Left ventricle myocardium inferior (tissue), 1 donor: Measurements from ENCODE around the gene MRPL38. TPM values are rescaled to one million over a fixed set of nuclear protein-coding genes. Genes with fewer than 3 reads are reported as not detected.

Experiments
- DNase-seq: peaks from one replicate; pipeline ENCODE4 v3.0.0-alpha.2; 2020
- H3K27ac ChIP-seq: fragments of 200-600 bp; replicated peaks from 2 replicates; pipeline ENCODE4 v1.8.0; 2021
- H3K27me3 ChIP-seq: fragments of 200-600 bp; 2 replicates; pipeline ENCODE4 v1.8.0; 2021; ENCODE audit warnings: low read depth
- H3K36me3 ChIP-seq: fragments of 200-600 bp; 2 replicates; pipeline ENCODE4 v1.8.0; 2021
- H3K4me1 ChIP-seq: fragments of 200-600 bp; 2 replicates; pipeline ENCODE4 v1.8.0; 2021
- H3K4me3 ChIP-seq: fragments of 200-600 bp; 2 replicates; pipeline ENCODE4 v1.8.0; 2021; ENCODE audit warnings: mild to moderate bottlenecking, moderate library complexity
- H3K9me3 ChIP-seq: fragments of 200-600 bp; replicated peaks from 2 replicates; pipeline ENCODE4 v1.8.0; 2021
- CTCF ChIP-seq: fragments of 200-600 bp; IDR thresholded peaks from 2 replicates; pipeline ENCODE4 v1.8.0; 2021; ENCODE audit warnings: antibody characterized with exemption, mild to moderate bottlenecking, borderline replicate concordance
- intact Hi-C: fragments of 100-400 bp; cut with micrococcal nuclease; formaldehyde crosslinking; loops from one replicate; pipeline ENCODE4 v1.11.0; 2022
- total RNA-seq: library from RNA; stranded (reverse); fragmentation: NEBNext Ultra II Directional; extraction: Animal tissue kit (Norgen Biotek cat#: 25700); gene quantifications from one replicate; pipeline ENCODE4 v1.2.1, GENCODE V29; 2021
- donor health status: DM: no; HTN: yes; CAD: no; lungs with severe emphysema.

The MRPL38 gene
- total RNA-seq, 1 donor from 2014 or later, result 104 TPM

GRCh38 chr17:75917917-75918445, 13.3 kb upstream of the MRPL38 start:
- Histone ChIP-seq H3K4me3 (no peak overlapping the region), H3K36me3 (peaks cover 30% of the 10 kb centered on the region), H3K9me3 (no peaks in the 10 kb centered on the region), H3K27me3 (no peaks in the 10 kb centered on the region), H3K27ac (no peak overlapping the region), H3K4me1 (no peaks in the 10 kb centered on the region)
- TF ChIP-seq CTCF, result no peak
- intact Hi-C loops, result no loop called here
- DNase-seq, result no peak

DNA sequence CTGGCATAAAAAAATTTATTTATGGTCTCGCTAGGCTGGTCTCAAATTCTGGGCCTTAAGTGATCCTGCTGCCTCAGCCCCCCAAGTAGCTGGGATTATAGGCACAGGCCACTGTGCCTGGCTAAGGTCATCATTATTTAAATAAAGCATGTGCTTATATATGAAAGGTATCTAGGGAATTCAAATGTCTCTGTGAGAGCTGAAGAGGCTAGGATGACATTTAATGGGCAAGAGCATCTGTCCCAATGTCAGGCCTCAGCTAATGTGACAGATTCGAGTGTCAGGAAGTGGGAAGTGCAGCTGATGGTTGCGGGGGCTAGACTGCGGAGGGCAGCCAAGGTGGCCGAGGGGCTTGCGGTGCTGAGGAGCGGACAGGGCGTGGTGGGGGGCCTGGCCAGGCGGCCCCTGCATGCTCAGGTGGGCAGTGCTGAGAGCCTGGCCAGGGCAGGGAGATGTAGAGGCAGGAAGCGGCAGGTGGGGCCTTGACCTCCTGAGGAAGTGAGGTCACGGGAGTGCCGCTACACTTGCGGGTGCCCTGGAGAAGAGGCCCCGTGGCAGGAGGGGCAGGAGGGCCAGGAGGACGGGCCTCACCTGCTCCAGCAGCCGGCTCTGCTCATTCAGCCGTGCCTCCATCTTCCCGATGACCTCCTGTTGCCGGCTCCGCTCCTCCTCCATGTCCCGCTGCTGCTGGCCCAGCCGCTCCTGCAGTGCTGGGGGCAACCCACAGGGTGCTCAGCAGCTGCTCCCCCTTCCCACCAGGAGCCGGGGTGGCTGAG, 12.6 kb upstream of the MRPL38 start:
- TF ChIP-seq CTCF, result no peak
- intact Hi-C loops, result no loop called here
- H3K27me3 ChIP-seq, result no peaks in the 10 kb centered on the region
- H3K27ac ChIP-seq, result no peak overlapping the region
- H3K36me3 ChIP-seq, result peaks cover 28% of the 10 kb centered on the region
- no peak overlapping the region for H3K4me3 ChIP-seq
- no peak for DNase-seq
- H3K4me1 ChIP-seq, result no peaks in the 10 kb centered on the region
- no peaks in the 10 kb centered on the region for H3K9me3 ChIP-seq

DNA sequence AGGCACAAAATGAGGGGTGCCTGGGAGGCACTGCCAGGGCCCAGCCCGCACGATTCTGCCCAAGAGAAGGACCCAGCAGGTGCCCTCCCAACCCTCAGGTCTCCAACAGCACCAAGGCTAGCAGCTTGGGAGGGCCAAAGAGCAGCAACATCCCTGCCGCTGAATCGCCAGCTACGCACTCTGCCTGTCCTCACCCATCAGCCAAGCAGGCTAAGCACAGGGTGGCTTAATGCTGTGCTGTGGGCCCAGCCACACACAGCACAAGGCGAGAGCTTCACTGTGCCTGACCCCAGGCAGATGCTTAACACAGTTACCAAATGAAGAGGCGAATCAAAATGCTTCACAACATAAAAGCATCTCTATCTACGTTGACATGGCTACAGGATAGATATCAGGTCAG, 10.6 kb upstream of the MRPL38 start:
- no peaks in the 10 kb centered on the region for H3K27me3 ChIP-seq
- H3K4me1 ChIP-seq, result peaks cover 3% of the 10 kb centered on the region
- TF ChIP-seq CTCF, result no peak
- intact Hi-C loops, result no loop called here
- H3K9me3 ChIP-seq, result no peaks in the 10 kb centered on the region
- H3K27ac ChIP-seq, result no peak overlapping the region
- H3K4me3 ChIP-seq, result no peak overlapping the region
- H3K36me3 ChIP-seq, result peaks cover 26% of the 10 kb centered on the region
- no peak for DNase-seq

DNA sequence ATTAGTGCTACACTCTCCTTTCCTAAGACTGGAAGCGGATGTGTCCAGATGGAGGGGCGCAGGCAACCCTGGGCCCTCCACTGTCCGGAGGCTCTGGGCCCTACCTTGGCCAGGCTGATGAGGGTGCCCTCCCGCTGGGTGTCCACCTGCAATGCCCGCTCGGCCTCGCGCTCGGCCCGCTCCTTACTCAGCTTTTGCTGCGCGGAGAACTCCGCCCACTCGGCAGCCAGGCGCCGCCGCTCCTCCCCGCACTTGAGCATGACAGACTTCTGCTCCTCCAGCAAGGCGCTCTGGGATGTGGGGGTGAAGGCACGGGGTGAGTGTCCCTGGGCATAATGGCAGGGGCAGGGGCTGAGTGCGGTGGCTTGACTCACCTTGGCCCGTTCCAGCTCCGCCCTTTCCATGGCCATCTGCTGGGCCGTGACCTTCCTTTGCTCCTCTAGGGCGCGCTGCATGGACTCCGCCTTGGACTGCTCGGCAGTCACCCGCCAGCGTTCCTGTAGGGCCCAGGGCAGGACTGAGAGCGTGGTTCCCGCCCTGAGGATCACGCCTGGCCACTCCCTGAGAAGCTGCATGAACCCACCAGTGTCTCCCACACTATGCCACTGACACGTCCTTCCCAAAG, 10.1 kb upstream of the MRPL38 start:
- Histone ChIP-seq H3K9me3 (no peaks in the 10 kb centered on the region), H3K4me1 (peaks cover 8% of the 10 kb centered on the region), H3K4me3 (no peak overlapping the region), H3K27ac (no peak overlapping the region), H3K36me3 (peaks cover 21% of the 10 kb centered on the region), H3K27me3 (no peaks in the 10 kb centered on the region)
- TF ChIP-seq CTCF, result no peak
- no peak for DNase-seq
- intact Hi-C loops, result no loop called here

- Histone ChIP-seq H3K36me3 (peaks cover 18% of the 10 kb centered on the region), H3K27me3 (no peaks in the 10 kb centered on the region), H3K4me1 (peaks cover 12% of the 10 kb centered on the region), H3K4me3 (no peak overlapping the region), H3K27ac (no peak overlapping the region), H3K9me3 (no peaks in the 10 kb centered on the region)
- DNase-seq, result no peak
- intact Hi-C loops, result no loop called here
- TF ChIP-seq CTCF, result no peak
Measured at GRCh38 chr17:75913537-75914210, 9.0 kb upstream of the MRPL38 start.
